HG03196 (cell line): ENCODE data around the gene MYCN.
"Not testable (repeated sequence)": the region's sequence is repeated elsewhere in the genome, so short reads cannot be mapped to it uniquely, and the experiment has no call there.

Experiments
- ATAC-seq: cut with Tn5 transposase; IDR thresholded peaks from one replicate; pipeline ENCODE4 v1.9.1; 2021; ENCODE audit not compliant: unreplicated experiment

The MYCN gene

DNA sequence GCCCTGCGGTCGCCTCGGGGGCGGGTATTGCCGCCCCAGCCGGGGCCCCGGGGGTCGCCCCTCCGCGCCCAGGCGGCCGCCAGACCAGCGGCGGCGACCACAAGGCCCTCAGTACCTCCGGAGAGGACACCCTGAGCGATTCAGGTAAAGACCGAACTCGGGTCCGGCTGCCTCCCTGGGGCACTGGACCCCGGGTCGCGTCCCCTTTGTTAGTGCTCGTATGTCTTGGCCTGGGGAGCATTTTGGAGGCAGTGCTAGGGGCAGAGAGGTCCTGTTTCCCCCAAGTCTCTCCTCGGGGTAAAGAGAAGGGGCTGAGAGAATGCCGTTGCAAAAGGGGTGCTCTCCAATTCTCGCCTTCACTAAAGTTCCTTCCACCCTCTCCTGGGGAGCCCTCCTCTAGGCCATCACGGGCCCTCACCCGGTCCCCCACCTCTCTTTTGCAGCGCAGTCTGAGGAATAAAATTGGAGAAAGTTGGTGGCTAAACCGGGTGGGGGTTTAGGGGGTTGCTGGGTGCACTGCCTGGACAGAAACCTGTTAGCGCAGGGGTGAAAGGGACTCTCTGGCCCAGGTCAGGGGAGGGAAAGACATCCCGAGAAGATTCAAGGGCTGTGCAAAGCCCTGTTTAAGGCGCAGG is 2.5 kb downstream of the MYCN start:
- ATAC-seq: no peak

DNA sequence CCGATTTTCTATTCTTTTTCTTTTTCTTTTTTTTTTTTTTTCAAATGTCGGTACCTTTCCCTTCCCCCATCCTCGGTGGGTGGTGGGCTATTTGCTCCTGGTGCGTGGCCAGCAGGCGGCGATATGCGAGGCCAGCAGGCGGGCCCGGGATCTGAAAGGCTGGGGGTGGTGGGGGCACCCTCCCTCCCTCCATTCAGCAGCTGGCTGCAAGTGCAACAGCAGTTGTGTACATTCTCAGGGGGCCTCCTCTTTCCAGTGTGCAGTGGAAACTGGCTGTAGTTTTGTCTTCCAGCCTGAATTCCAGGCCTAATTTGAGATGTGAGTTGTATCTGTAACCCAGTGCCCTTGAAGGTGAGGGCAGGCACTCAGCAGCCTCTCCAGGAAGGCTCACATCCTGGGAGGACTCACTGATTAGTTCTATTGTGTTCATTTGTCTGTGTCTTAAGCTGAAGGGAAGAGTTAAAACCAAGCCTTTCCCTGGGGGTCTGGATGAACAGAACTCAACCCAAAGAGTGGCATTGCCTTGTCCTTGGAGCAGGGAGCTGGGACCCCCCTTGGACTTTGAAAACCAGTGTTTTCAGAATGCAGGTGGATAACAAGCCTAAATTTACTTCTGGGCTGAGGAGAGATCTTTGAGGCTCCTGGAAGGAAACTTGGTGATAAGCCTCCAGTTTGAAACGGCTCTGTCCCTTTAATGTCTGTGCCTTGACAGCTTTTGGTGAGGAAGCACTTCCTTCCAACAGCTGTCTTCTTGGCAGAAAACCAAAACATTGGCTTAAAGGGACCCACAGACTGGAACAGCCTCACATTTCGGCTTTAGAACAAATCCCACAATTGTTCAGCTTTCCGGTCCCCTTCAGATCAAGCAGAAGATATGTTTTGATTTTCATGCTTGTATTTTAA is 3.3 kb downstream of the MYCN start:
- no peak for ATAC-seq

DNA sequence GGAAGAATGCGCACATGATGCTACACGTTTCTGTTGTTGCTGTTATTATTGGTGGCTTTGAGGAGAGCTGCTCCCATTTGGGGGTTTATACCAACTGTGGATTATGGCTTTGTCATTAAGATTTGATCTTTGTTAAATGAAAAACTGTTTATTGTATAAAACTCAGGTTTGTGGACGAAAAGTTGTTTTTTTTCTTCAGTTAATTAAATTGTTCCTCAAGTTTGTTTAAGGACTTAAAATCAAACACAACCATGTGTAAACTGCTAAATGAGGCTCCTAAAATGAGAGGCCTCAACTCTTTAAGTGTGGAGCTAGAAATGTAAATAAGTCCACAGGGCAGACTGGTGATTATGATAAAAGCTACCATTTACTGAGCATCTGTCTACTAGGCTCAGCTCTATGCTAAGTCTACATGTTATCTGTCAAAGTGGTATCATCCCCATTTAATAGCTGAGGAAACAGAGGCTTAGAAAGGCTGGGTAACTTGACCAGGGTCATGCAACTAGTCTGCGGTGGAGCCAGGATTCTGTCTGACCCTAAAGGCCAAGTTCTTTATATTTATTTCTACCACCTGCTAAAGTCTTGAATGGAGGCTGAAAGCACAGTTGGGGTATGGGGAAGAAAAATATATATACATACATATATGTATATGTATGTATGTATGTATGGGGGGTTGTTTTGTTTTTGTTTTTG is 4.1 kb downstream of the MYCN start:
- no peak for ATAC-seq

DNA sequence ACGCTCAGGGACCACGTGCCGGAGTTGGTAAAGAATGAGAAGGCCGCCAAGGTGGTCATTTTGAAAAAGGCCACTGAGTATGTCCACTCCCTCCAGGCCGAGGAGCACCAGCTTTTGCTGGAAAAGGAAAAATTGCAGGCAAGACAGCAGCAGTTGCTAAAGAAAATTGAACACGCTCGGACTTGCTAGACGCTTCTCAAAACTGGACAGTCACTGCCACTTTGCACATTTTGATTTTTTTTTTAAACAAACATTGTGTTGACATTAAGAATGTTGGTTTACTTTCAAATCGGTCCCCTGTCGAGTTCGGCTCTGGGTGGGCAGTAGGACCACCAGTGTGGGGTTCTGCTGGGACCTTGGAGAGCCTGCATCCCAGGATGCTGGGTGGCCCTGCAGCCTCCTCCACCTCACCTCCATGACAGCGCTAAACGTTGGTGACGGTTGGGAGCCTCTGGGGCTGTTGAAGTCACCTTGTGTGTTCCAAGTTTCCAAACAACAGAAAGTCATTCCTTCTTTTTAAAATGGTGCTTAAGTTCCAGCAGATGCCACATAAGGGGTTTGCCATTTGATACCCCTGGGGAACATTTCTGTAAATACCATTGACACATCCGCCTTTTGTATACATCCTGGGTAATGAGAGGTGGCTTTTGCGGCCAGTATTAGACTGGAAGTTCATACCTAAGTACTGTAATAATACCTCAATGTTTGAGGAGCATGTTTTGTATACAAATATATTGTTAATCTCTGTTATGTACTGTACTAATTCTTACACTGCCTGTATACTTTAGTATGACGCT is 5.8 kb downstream of the MYCN start:
- no peak for ATAC-seq

DNA sequence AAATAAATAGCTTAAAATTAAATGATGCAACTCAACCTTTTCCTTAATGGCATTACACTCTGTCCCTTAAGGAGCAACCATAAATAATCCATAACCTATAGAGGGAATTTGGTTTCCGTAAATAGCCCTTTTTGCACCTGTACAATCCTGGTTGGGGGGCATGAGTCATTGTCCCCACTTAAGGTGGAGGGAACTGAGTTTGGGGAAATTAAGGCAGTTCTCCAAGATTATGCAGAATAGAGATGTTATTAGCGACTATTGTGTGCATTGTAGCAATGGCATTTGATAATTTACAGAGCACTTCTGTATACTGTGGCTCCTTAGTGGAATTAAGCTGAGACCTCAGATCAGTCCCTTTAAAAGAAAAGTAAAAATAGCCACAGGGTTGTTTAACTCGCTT is 6.6 kb downstream of the MYCN start:
- no peak for ATAC-seq

DNA sequence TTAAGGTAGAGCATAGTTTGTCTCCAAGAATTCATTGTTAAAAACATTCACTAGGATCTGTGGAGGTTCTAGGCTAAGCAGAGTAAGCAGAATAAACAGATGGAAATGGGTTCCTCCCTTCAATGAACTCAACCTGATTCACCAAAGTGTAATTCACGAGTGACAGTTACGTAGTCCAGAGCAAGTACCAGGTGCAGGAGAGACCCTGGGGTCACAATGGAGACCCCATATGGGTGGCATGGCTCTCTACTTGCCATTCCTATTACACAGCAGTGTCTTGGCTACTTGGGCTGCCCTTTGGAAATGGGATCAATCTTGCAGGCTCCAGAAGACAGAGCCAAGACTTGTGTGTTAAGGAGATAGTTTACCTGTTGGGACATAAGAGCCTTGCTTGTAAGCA is 7.1 kb downstream of the MYCN start:
- no peak for ATAC-seq

DNA sequence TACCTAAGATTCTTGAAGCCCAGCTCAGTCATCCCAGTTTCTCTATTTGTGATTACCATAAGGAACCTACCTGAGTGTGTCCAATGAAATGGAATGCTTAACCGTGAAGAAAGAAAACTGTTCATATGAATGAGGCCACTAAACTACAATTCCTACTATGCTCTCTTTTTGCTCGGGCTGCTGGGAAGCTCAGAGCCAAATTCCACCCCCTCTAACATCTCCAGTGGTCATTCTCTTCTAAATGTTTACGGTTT is 8.3 kb downstream of the MYCN start:
- no peak for ATAC-seq

DNA sequence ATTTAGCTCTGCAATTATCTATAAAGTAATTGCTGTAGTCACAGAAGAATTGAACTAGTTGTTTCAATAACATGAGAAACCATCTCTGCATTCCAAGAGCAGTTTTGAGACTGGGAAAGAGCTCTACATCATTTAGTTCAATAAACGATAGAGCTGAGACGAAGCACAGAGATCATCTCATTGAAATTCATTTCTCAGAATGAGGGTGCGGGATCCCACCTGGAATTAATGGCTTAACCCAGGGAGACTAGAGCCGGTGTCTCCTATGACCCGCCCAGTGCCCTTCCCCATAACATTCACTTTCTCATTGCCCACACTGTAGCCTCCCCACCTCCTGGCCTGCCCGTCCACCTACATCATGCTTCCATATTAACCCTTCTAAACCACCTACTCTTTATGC is 8.8 kb downstream of the MYCN start:
- no peak for ATAC-seq

DNA sequence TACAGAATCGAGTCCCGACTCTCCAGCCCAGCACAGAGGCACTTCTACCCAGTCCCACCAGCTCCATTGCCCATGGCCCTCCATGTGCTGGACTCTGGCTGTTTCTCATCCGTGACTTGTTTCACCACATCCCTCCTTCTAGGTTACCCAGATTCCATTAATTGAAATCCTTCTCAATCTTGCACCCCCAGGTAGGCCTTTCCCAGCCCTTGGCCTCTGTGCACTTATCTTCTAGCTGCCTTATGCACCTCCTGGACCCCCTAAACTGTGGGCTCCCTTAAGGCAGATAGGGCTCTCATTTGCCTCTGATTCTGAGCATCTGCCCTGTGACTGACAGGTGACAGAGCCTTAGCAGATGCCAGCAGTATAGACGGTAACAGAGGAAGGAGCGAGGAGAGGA is 9.2 kb downstream of the MYCN start:
- ATAC-seq: no peak

DNA sequence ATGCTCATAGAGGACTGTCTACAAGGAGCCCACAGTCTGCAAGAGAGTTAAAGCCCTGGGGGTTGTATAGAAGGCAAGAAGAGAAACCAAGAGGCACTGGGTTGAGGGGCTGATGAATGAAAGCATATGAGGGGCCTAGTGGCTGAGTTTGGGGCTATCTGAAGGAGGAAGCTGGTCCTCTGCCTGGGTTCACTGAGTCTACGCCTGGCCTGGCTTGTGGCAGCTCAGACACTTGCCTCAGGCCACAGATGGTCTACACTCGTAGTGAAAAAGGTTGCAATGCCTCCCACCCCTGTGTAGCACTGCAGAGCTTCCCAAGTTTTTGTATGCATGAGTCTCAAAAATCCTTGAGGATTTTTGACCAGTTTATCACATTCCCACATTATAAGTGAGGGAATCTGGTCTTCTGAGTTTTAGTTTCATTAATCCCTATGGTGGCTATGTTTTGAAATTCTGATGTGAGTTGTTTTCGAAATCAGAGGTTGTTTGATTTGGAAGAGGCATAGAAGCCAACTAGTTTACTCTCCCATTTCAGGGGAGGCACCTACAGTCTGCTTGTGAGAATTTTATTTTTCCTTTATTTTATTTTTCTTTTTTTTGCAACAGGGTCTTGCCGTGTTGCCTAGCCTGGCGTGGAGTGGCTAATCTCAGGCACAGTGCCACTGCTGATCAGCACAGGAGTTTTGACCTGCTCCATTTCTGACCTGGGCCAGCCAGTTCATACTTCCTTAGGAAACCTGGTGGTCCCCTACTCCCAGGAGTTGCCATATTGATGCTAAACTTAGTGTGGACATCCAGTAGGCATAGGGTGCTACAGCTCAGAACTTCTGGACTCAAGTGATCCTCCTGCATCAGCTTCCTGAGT is 10.0 kb downstream of the MYCN start:
- ATAC-seq: no peak

DNA sequence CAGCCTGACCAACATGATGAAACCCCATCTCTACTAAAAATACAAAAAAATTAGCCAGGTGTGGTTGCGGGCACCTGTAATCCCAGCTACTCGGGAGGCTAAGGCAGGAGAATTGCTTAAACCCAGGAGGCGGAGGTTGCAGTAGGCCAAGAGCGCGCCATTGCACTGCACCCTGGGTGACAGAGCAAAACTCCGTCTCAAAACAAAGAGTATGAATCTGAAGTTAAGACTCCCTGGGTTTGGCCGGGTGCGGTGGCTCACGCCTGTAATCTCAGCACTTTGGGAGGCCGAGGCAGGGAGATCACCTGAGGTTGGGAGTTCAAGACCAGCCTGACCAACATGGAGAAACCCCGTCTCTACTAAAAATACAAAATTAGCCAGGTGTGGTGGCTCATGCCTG is 11.6 kb downstream of the MYCN start:
- ATAC-seq: not testable (repeated sequence)

DNA sequence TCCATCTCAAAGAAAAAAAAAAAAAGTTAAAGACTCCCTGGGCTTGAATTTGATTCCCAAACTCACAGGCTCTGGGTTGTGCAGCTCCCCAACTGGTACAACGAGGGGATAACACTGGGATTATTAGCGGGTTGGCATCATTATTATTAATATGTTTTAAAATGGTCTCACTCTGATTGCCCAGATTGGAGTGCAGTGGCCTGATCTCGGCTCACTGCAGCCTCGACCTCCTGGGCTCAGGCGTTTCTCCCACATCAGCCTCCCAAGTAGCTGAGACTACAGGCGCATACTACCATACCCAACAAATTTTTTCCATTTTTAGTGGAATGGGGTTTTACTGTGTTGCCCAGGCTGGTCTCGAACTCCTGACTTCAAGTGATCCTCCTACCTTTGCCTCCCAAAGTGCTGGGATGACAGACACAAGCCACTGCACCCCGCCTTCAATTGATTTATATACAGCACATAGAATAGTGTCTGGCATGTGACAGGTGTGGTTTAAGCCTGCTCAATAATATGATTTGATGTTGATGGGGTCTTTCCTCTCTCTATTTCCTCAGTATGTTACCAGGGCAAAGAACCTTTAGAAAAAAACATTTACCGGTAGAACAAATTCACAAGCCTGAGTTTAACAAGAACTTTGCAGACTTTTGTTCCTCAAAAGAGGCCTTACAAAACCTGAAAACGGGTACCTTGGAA is 12.2 kb downstream of the MYCN start:
- ATAC-seq: no peak

DNA sequence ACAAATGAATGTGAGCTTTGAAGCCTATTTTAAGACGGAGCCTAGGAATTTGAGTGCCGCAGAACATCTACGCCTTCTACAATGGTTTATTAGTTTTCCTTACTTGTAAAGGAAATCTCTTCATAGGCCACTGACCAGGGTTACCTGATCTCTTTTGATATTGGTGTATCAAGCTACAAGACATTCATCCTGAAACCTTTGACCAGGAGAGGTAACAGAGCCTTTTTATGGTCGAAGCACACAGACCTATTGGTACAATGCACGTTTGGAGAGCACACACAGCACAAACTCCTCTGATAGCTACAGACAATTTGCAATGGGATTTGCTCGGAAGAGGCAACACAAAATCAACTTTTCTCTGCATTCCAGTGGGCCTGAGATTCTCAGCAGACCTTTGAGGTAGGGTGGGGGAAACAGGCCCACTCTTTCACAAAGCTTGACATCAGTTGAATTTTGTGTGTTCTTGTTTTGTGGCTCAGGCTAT is 12.8 kb downstream of the MYCN start:
- no peak for ATAC-seq

DNA sequence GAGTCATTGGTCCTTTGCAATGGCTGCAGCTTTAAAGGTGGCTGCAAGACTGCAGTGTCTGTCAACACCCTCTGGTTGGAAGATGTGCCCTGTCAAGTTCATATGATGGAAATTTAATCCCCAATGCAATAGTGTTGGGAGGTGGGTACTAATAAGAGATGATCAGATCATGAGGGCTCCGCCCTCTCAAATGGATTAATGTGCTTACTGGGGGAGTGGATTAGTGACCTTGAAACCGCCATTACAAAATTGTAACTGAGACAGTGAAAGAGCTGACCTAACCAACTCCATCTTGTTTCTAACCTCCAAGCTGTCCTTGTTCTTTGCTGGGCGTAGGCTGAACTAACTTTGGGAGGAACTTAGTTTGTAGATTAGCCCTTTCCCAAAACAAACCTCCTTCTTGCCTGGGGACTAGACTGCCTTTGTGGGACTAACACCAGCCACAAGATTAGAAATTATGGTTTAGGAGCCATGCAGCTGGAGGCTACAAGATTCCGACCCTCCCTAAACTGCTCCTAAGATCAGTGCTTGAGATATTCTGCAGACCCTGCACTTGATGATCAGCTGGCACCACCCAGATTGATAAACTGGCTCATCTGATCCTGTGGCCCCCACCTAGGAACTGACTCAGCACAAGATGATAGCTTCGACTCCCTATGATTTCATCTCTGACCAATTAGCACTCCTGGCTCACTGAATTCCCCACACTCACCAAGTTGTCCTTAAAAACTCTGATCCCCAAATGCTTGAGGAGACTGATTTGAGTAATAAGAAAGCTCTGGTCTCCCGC is 13.7 kb downstream of the MYCN start:
- no peak for ATAC-seq

DNA sequence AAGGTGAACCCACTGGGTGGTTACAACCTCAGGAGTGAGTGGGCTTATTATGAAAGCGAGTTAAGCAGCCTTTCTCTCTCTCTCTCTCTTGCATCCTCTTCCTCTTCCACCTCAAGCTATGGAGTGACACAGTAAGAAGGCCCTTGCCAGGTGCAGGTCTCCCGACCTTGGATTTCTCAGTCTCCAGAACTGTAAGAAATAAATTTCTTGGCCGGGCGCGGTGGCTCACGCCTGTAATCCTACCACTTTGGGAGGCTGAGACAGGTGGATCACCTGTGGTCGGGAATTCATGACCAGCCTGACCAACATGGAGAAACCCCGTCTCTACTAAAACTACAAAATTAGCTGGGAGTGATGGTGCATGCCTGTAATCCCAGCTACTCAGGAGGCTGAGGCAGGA is 14.4 kb downstream of the MYCN start:
- no peak for ATAC-seq

DNA sequence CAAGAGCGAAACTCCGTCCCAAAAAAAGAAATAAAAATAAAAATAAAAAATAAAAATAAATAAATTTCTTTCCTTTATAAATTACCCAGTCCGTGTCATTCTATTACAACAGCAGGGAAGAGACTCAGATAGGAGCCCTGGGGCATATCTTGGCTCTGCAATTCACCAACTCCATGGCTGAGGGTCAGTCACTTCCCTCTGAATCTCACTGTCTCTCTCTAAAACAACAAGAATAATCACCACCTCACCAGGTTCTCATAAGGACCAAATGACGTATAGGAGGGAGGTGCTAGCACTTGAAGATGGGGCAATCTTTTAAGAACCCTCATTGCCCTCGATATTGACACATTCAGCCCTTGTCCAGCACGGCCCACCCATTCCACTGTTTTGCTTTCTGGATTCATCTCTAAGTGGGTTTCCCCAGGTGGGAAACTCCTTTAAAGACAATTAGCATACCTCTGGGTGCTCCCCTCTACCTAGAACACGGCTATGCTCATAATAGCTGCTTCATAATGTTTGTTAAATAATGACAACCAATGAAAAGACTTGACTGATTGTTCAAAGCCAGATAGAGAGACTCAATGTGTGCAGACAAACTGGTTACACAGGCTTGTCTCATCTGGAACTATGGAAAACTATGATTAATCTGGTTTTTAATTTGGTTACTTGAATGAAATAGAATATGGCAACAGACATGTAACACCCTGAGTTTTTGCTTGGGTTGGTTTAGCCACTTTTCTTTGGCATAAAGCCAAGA is 15.1 kb downstream of the MYCN start:
- no peak for ATAC-seq

DNA sequence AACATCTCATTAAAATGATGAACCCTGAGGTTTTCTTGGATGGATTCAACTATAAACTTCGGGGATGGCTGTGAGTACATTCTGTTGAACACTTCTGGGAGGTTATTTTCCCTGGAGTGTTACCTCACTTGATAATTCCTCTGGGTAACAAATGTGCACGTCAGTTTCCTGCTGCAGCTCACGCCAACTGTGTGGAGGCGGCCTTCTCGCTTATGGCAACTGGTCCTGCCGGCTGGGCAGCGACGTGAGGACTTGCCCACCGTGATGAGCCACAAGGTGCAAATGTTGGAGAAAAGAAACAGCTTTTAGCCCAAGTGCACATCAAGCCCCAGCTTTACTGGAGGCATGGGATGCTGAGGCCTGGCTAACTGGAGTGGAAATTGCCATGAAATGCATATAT is 15.9 kb downstream of the MYCN start:
- ATAC-seq: no peak
